Small intestine (tissue), 7 donors: ENCODE results near the gene FAM240A. TPM values are rescaled to one million over a fixed set of nuclear protein-coding genes. Genes with fewer than 3 reads are reported as not detected.

Experiments used
- DNase-seq, 2 donors: peaks; one replicate each; pipeline versions ENCODE4 v3.0.0 to v3.0.0-alpha.2; 2013
- FAIRE-seq: peaks from 2 replicates; lab custom pipeline; 2012; peaks lifted over from hg19 to GRCh38; lab: Jason Lieb, UNC
- H3K27ac ChIP-seq, 3 donors: one replicate each; pipeline ENCODE4 v1.5.1; 2013; ENCODE audit warnings: low read length in 2 of 3, mild to moderate bottlenecking in 2 of 3, control low read depth in 1 of 3, inconsistent platforms in 1 of 3, low read depth in 1 of 3, moderate library complexity in 1 of 3
- H3K27me3 ChIP-seq, 3 donors: one replicate each; pipeline ENCODE4 v1.6.1; 2013; ENCODE audit warnings: low read length in 3 of 3, inconsistent platforms in 1 of 3; ENCODE audit not compliant: control insufficient read depth in 3 of 3, insufficient read depth in 3 of 3
- H3K36me3 ChIP-seq, 3 donors: one replicate each; pipeline ENCODE4 v1.6.1; 2013; ENCODE audit warnings: low read length in 3 of 3, inconsistent platforms in 1 of 3, low read depth in 1 of 3, mild to moderate bottlenecking in 1 of 3, moderate library complexity in 1 of 3; ENCODE audit not compliant: control insufficient read depth in 3 of 3, insufficient read depth in 2 of 3
- H3K4me1 ChIP-seq, 3 donors: one replicate each; pipeline ENCODE4 v1.6.1; 2013; ENCODE audit warnings: low read length in 2 of 3, inconsistent platforms in 1 of 3, low read depth in 1 of 3, mild to moderate bottlenecking in 1 of 3, moderate library complexity in 1 of 3; ENCODE audit not compliant: control insufficient read depth in 3 of 3, insufficient read depth in 2 of 3
- H3K4me3 ChIP-seq, 3 donors: one replicate each; pipeline ENCODE4 v1.5.1; 2013; ENCODE audit warnings: low read length in 3 of 3, control low read depth in 1 of 3, inconsistent platforms in 1 of 3, low read depth in 1 of 3, mild to moderate bottlenecking in 1 of 3, moderate library complexity in 1 of 3
- H3K9me3 ChIP-seq, 2 donors: one replicate each; pipeline ENCODE4 v1.6.1; 2013; ENCODE audit warnings: low read depth in 1 of 2, low read length in 1 of 2; ENCODE audit not compliant: control insufficient read depth in 2 of 2, insufficient read depth in 1 of 2
- WGBS, 3 donors: extraction: QIAGEN DNeasy Blood & Tissue Kit; methylation state at CpG; one replicate each; pipeline ENCODE4 v1.1.7; 2013; 5-methylcytosine and 5-hydroxymethylcytosine counted together
- polyA plus RNA-seq, 4 donors: library from polyadenylated mRNA; stranded (reverse) in 3 of 4; unstranded in 1 of 4; fragments of 200-250 nt in 3 of 4; fragments of 120-200 nt in 1 of 4; gene quantifications; one replicate each; pipeline versions ENCODE4 v1.2.1 to v1.2.3, GENCODE V29; 2013
- donor health status: healthy with polysubstance abuse.
- donor health status: control.
- donor health status: control.
- donor health status: Bipolar disorder and iron deficiency.
- donor health status: healthy.

The FAM240A gene
- polyA plus RNA-seq, 4 donors: not detected

DNA sequence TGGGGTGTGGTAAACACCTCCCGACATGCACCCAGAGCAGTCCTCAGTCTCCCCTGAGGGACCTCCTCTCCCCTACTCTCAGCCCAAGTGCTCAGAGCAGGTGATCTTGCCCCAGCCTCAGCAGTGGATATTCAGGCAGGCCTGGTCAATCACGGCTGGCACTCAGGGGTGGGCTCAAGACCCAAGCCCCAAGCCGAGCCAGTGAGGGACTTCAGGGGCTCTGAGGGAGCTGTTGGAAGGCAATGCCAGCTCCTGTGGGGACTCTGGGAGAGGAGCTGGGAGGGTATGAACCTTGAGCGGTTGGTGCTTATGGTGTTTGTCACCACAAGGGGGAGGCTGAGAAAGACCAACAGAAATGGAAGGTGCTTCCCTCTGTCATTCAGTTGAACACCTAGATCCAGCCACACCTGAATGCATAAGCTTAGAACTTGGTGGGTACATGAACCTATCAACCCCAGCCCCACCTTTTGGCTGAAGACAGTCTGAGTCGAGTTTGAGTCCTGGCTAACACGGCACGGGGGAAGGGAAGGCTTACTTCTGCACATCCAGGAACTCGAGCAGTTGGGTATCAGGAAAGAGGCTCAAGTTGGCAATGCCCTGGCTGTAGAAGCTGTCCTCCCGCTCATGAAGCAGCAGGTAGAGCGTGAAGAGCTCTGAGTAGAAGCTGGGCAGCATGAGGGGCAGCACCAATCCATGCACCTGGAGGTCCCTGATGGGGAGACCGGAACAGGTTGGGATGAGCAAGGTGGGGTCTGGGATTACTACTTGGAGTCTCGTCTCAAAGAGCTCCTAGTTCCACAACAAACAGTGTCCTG, 61.9 kb downstream of the FAM240A start:
- H3K27ac ChIP-seq: peak overlapping the region in 1 of 3 donors; percentile 67
- no peaks in the 10 kb centered on the region for H3K9me3 ChIP-seq
- peaks cover 0 to 78% (median 0%) of the 10 kb centered on the region in 3 donors for H3K36me3 ChIP-seq
- DNase-seq (no peak), FAIRE-seq (no peak)
- no peak overlapping the region for H3K4me3 ChIP-seq
- H3K27me3 ChIP-seq: no peaks in the 10 kb centered on the region
- 92 to 95% (median 92%) methylated on average over 12 of the region's 12 CpGs for WGBS, 3 donors
- H3K4me1 ChIP-seq: peaks cover 0 to 22% (median 0%) of the 10 kb centered on the region in 3 donors

DNA sequence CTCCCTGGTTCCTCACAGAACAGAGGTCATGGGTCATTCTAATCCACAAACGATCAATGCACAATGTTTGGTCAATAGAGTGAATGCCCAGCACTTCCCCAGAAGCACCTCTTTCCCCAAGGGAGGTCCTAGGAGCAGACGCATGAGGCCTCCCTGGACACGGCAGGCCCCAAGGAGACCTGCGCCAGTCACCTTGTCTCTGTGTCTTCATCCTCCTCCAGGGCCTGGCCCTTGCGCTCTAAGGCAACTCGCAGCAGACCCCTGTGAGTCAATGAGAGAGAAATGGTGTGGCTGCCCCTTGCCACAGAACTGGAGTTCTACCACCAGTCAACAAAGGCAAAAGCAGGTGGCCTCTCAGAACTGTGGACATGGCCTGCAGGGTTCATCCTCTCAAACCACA, 63.1 kb downstream of the FAM240A start:
- H3K36me3 ChIP-seq: peaks cover 0 to 86% (median 0%) of the 10 kb centered on the region in 3 donors
- no peaks in the 10 kb centered on the region for H3K27me3 ChIP-seq
- H3K4me1 ChIP-seq: peaks cover 0 to 22% (median 0%) of the 10 kb centered on the region in 3 donors
- DNase-seq (no peak), FAIRE-seq (no peak)
- WGBS, 3 donors: 88 to 95% (median 92%) methylated on average over 6 of the region's 6 CpGs
- no peak overlapping the region for H3K4me3 ChIP-seq
- H3K9me3 ChIP-seq: no peaks in the 10 kb centered on the region
- no peak overlapping the region for H3K27ac ChIP-seq

Other genes with a start within 250 kb of the FAM240A start
- gene CCR5, start 241.6 kb upstream of the FAM240A start, polyA plus RNA-seq: 1 to 10 TPM in 1 of 4 donors, under 1 TPM in 3; 0.81 to 1.5 (median 0.92) TPM
- 10 to 100 TPM; 10.7 to 13.9 (median 12.2) TPM for gene CCRL2, start 205.3 kb upstream of the FAM240A start, polyA plus RNA-seq
- 1 to 10 TPM in 2 of 4 donors, under 1 TPM in 2; 0.22 to 6.0 (median 1.5) TPM for gene LTF, start 147.6 kb upstream of the FAM240A start, polyA plus RNA-seq
- gene RTP3, start 114.5 kb upstream of the FAM240A start, polyA plus RNA-seq: under 1 TPM in 1 of 4 donors, not detected in 3; 0.06 TPM
- gene LRRC2, start 46.2 kb upstream of the FAM240A start, polyA plus RNA-seq: under 1 TPM in 3 of 4 donors, not detected in 1; 0.22 to 0.66 (median 0.61) TPM
- 10 to 100 TPM; 11.8 to 100.0 (median 46.5) TPM for gene ALS2CL, start 81.2 kb downstream of the FAM240A start, polyA plus RNA-seq
- under 1 TPM in 2 of 4 donors, not detected in 2; 0.22 to 0.70 TPM for gene TMIE, start 88.9 kb downstream of the FAM240A start, polyA plus RNA-seq
- 1 to 10 TPM in 1 of 4 donors, under 1 TPM in 1, not detected in 2; 0.01 to 3.7 TPM for gene PRSS50, start 105.3 kb downstream of the FAM240A start, polyA plus RNA-seq